Right lobe of liver (tissue), 4 donors: ENCODE measurements around the gene ADCY3.

Source experiments
- CTCF ChIP-seq, 4 donors: fragments of 200-600 bp in 3 of 4; fragments of 450-650 bp in 1 of 4; IDR thresholded peaks; one replicate each; pipeline versions ENCODE4 v1.5.1 to v1.8.0; 2016 to 2022; ENCODE audit warnings: antibody characterized with exemption in 4 of 4, mild to moderate bottlenecking in 2 of 4
- POLR2A ChIP-seq: fragments of 450-650 bp; IDR thresholded peaks from one replicate; pipeline ENCODE4 v1.6.1; 2017; ENCODE audit warnings: antibody characterized with exemption, mild to moderate bottlenecking
- donor health status: DM: no; HTN: no; CAD: no.
- donor health status: DM: no; HTN: no; CAD: no.
- donor health status: DM: no; HTN: yes; CAD: no.

- no peak for TF ChIP-seq POLR2A
- TF ChIP-seq CTCF (IDR thresholded peaks at IDR 0.05): no peak
These were observed 132.5 kb downstream of the ADCY3 start for GRCh38 chr2:24787532-24787931.
